Neutrophil (primary cell): ENCODE measurements around the gene ITGAE.
A peak's percentile ranks its signal among the peaks of the same experiment; 100 is the strongest.

Experiments
- H3K27ac ChIP-seq: fragments of 200-600 bp; sonication (generic); 2 replicates; pipeline ENCODE4 v1.5.1; 2016; ENCODE audit warnings: mild to moderate bottlenecking, moderate library complexity
- H3K27me3 ChIP-seq: fragments of 200-600 bp; sonication (generic); 2 replicates; pipeline ENCODE4 v1.6.0; 2016; ENCODE audit warnings: mild to moderate bottlenecking
- H3K36me3 ChIP-seq: fragments of 200-600 bp; sonication (generic); 2 replicates; pipeline ENCODE4 v1.5.1; 2017
- H3K4me1 ChIP-seq, 2 experiments: fragments of 200-600 bp in 1 of 2; sonication (generic) in 1 of 2; 1 replicate in 1 of 2; 2 replicates in 1 of 2; pipeline versions ENCODE4 v1.5.1 to v1.6.1; 2013 to 2016; ENCODE audit warnings: low read depth in 1 of 2, low read length in 1 of 2, mild to moderate bottlenecking in 1 of 2, moderate library complexity in 1 of 2; ENCODE audit not compliant: control insufficient read depth in 1 of 2, insufficient read depth in 1 of 2
- H3K4me3 ChIP-seq, 2 experiments: fragments of 200-600 bp in 1 of 2; sonication (generic) in 1 of 2; 1 replicate in 1 of 2; 2 replicates in 1 of 2; pipeline ENCODE4 v1.5.1; 2013 to 2016; ENCODE audit warnings: low read depth in 1 of 2, low read length in 1 of 2, mild to moderate bottlenecking in 1 of 2, moderate library complexity in 1 of 2
- H3K9me3 ChIP-seq: fragments of 200-600 bp; sonication (generic); 2 replicates; pipeline ENCODE4 v1.5.1; 2016
- CTCF ChIP-seq: fragments of 200-600 bp; sonication (generic); IDR thresholded peaks from 2 replicates; pipeline ENCODE4 v1.5.1; 2016; ENCODE audit warnings: antibody characterized with exemption

The ITGAE gene

GRCh38 chr17:3809135-3809534 is 8.1 kb upstream of the ITGAE start:
- Histone ChIP-seq H3K27me3 (no peaks in the 10 kb centered on the region), H3K36me3 (peaks cover 78% of the 10 kb centered on the region), H3K4me3 (no peak overlapping the region), H3K27ac (no peak overlapping the region), H3K4me1 (peaks cover 6% of the 10 kb centered on the region in 2 experiments), H3K9me3 (no peaks in the 10 kb centered on the region)
- no peak for TF ChIP-seq CTCF

- no peak overlapping the region for H3K4me3 ChIP-seq
- TF ChIP-seq CTCF = no peak
- H3K27me3 ChIP-seq = no peaks in the 10 kb centered on the region
- H3K36me3 ChIP-seq = peaks cover 73% of the 10 kb centered on the region
- H3K9me3 ChIP-seq = no peaks in the 10 kb centered on the region
- peaks cover 10 to 11% of the 10 kb centered on the region in 2 experiments for H3K4me1 ChIP-seq
- no peak overlapping the region for H3K27ac ChIP-seq
These were observed 7.7 kb upstream of the ITGAE start for GRCh38 chr17:3808701-3809100.

- Histone ChIP-seq H3K27me3 (no peaks in the 10 kb centered on the region), H3K4me1 (peaks cover 41 to 42% of the 10 kb centered on the region in 2 experiments), H3K27ac (no peak overlapping the region), H3K36me3 (peaks cover 42% of the 10 kb centered on the region), H3K9me3 (no peaks in the 10 kb centered on the region), H3K4me3 (no peak overlapping the region)
- no peak for TF ChIP-seq CTCF
These were observed 4.6 kb upstream of the ITGAE start for GRCh38 chr17:3805581-3805980.

- Histone ChIP-seq H3K9me3 (no peaks in the 10 kb centered on the region), H3K27ac (peak overlapping the region; percentile 94), H3K4me1 (peaks cover 52% of the 10 kb centered on the region in 2 experiments), H3K27me3 (no peaks in the 10 kb centered on the region), H3K36me3 (peaks cover 33% of the 10 kb centered on the region), H3K4me3 (no peak overlapping the region)
- TF ChIP-seq CTCF = no peak
These were observed 3.5 kb upstream of the ITGAE start for GRCh38 chr17:3804503-3804931.

GRCh38 chr17:3803308-3803640 is 2.3 kb upstream of the ITGAE start:
- peaks cover 64 to 65% of the 10 kb centered on the region in 2 experiments for H3K4me1 ChIP-seq
- H3K4me3 ChIP-seq = peak overlapping the region; percentile 29 to 32
- H3K36me3 ChIP-seq = peaks cover 21% of the 10 kb centered on the region
- no peaks in the 10 kb centered on the region for H3K27me3 ChIP-seq
- no peaks in the 10 kb centered on the region for H3K9me3 ChIP-seq
- TF ChIP-seq CTCF = no peak
- peak overlapping the region; percentile 94 for H3K27ac ChIP-seq
